HepG2 (cell line): ENCODE results near the gene ARX. TPM values are rescaled to one million over a fixed set of nuclear protein-coding genes. Genes with fewer than 3 reads are reported as not detected.

ENCODE experiments used
- CSRNP2 ChIP-seq: sonication (generic); formaldehyde crosslinking; conservative IDR thresholded peaks from 2 replicates; pipeline ENCODE4 v1.8.0; 2022; ENCODE audit warnings: low read depth, missing genetic modification reagents
- FOXA3 ChIP-seq: IDR thresholded peaks from 2 replicates; pipeline ENCODE4 v1.6.1; 2016; ENCODE audit warnings: missing genetic modification reagents, missing compliant biosample characterization
- GMEB2 ChIP-seq: IDR thresholded peaks from 2 replicates; pipeline ENCODE4 v1.6.1; 2016; ENCODE audit warnings: missing biosample characterization, missing genetic modification reagents, low read depth
- IKZF5 ChIP-seq: IDR thresholded peaks from 2 replicates; pipeline ENCODE4 v1.6.1; 2018; ENCODE audit warnings: missing genetic modification reagents, mild to moderate bottlenecking, missing compliant biosample characterization
- MYNN ChIP-seq: sonication (generic); formaldehyde crosslinking; IDR thresholded peaks from 2 replicates; pipeline ENCODE4 v1.4.0; 2020; ENCODE audit warnings: mild to moderate bottlenecking, low read depth, missing genetic modification reagents
- NR2C2 ChIP-seq: sonication (generic); formaldehyde crosslinking; IDR thresholded peaks from 2 replicates; pipeline ENCODE4 v1.4.0; 2020; ENCODE audit warnings: missing genetic modification reagents, mild to moderate bottlenecking, moderate library complexity, borderline replicate concordance
- NRL ChIP-seq: sonication (generic); formaldehyde crosslinking; IDR thresholded peaks from 2 replicates; pipeline ENCODE4 v1.5.0; 2020; ENCODE audit warnings: missing genetic modification reagents, mild to moderate bottlenecking, moderate library complexity, borderline replicate concordance
- ZFP36L2 ChIP-seq: sonication (generic); formaldehyde crosslinking; IDR thresholded peaks from 2 replicates; pipeline ENCODE4 v1.4.0; 2020; ENCODE audit warnings: missing genetic modification reagents
- ZNF580 ChIP-seq: IDR thresholded peaks from 2 replicates; pipeline ENCODE4 v1.6.1; 2016; ENCODE audit warnings: low read depth, borderline replicate concordance
- ZNF749 ChIP-seq: sonication (generic); formaldehyde crosslinking; IDR thresholded peaks from 2 replicates; pipeline ENCODE4 v1.8.0; 2022; ENCODE audit warnings: mild to moderate bottlenecking, missing genetic modification reagents, moderate library complexity, borderline replicate concordance
- polyA plus RNA-seq, 8 experiments: library from polyadenylated mRNA; depleted of rRNA in 3 of 8; stranded (reverse) in 7 of 8; unstranded in 1 of 8; fragments of >200 nt; fragmentation: Illumina TruSeq in 4 of 8; extraction: Trizol in 4 of 8; gene quantifications; 2 replicates each; pipeline versions ENCODE4 v1.2.1 to v1.2.3, GENCODE V29; 2011 to 2016; ENCODE audit warnings: low read depth in 4 of 8, missing spikeins in 1 of 8, mixed read lengths in 1 of 8; ENCODE audit not compliant: insufficient read depth in 1 of 8
- total RNA-seq, 5 experiments: library from RNA; depleted of rRNA; stranded (reverse); fragments of >200 nt; fragmentation: Illumina TruSeq; extraction: Trizol; gene quantifications; 2 replicates each; pipeline ENCODE4 v1.2.3, GENCODE V29; 2016; ENCODE audit warnings: low read depth in 1 of 5

ARX gene
- total and polyA plus RNA-seq, 2 of the 13 experiments (the other 11 are each of a cell fraction or from before 2014, with no cell fraction given), result not detected

- TF ChIP-seq NR2C2, result no peak
- TF ChIP-seq MYNN (CRISPR knock-in tag), result no peak
- no peak for TF ChIP-seq CSRNP2 (CRISPR knock-in tag)
- TF ChIP-seq FOXA3 (CRISPR knock-in tag), result no peak
- TF ChIP-seq ZNF580 (CRISPR knock-in tag), result no peak
- no peak for TF ChIP-seq GMEB2 (CRISPR knock-in tag)
- TF ChIP-seq ZNF749 (CRISPR knock-in tag), result no peak
- no peak for TF ChIP-seq ZFP36L2 (CRISPR knock-in tag)
- TF ChIP-seq NRL (CRISPR knock-in tag), result no peak
- no peak for TF ChIP-seq IKZF5 (CRISPR knock-in tag)
Measured at GRCh38 chrX:25016361-25016671, 551 bp upstream of the ARX start (continued).
